ENCODE measurements around the gene RACK1.

Gene RACK1

DNA sequence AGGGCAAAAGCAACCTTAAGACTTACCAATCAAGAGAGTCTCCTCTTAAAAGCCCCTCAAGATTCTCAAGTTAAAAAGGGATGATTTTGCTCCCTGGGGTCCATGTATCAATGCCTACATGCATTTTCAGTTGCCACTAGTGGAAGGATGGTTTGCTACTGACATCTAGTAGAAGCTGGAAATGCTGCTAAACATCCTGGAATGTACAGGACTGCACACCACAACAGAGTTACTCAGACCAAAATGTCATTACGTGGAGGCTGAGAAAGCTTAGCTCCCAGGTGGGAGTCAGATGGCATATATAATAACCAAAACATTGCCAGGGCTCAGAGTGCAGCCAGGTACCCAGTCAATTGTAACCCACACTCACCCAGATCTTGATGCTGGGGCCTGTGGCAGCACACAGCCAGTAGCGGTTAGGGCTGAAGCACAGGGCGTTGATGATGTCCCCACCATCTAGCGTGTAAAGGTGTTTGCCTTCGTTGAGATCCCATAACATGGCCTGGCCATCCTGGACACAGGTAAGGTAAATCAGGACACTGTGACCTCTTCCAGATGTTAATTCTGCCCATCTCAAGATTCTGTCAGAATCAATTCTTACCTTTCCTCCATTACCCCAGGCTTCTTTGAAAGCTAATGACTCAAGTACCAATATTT, 5.8 kb downstream of the RACK1 start:
- Histone ChIP-seq H3K27ac (replicated peaks) (no peak overlapping the region), H3K27me3 (ENCODE audit: insufficient read depth, poor library complexity, severe bottlenecking) (no peaks in the 10 kb centered on the region), H3K4me3 (replicated peaks; ENCODE audit: insufficient read depth, low read length) (no peak overlapping the region)
- no peak for DNase-seq (ENCODE audit: low read depth in 1 of 2, low spot score in 1 of 2)
- TF ChIP-seq, protein P1, sequence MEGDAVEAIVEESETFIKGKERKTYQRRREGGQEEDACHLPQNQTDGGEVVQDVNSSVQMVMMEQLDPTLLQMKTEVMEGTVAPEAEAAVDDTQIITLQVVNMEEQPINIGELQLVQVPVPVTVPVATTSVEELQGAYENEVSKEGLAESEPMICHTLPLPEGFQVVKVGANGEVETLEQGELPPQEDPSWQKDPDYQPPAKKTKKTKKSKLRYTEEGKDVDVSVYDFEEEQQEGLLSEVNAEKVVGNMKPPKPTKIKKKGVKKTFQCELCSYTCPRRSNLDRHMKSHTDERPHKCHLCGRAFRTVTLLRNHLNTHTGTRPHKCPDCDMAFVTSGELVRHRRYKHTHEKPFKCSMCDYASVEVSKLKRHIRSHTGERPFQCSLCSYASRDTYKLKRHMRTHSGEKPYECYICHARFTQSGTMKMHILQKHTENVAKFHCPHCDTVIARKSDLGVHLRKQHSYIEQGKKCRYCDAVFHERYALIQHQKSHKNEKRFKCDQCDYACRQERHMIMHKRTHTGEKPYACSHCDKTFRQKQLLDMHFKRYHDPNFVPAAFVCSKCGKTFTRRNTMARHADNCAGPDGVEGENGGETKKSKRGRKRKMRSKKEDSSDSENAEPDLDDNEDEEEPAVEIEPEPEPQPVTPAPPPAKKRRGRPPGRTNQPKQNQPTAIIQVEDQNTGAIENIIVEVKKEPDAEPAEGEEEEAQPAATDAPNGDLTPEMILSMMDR (IDR thresholded peaks at IDR 0.05; ENCODE audit: insufficient read depth, low read length): no peak
- no peak for TF ChIP-seq GABPA (IDR thresholded peaks at IDR 0.05; ENCODE audit: low read depth)

DNA sequence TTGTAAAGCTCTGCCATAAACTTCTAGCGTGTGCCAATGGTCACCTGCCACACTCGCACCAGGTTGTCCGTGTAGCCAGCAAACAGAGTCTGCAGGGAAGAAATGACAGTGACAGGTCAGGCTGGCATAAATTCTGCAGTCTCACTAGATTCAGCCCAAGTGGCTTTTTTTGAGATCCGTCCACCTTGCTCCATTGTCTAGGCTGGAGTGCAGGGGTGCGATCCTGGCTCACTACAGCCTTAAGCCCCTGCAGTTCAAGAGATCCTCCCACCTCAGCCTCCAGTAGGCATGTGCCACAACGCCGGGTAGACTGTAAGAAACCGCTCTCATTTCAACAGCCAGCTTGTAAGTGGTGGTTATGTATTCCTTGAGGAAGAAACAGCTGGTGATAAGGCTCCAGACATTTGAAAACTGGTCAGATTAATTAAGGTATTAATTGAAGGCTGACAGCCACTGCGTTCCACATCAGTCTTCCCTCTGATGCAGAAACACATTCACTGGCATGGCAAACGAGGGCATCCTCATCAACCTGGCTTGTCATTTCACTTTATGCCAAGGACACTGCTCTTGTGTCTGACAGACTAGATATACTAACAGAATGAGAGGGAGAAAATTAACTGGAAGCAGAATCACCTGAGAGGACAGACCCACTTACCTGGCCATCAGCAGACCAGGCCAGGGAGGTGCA, 6.6 kb downstream of the RACK1 start:
- TF ChIP-seq SPI1 (IDR thresholded peaks at IDR 0.05; ENCODE audit: borderline replicate concordance, low read depth): no peak
- no peak; the same call in 1 of the 2 replicates for TF ChIP-seq POLR2AphosphoS5 (IDR thresholded peaks at IDR 0.05; ENCODE audit: low read depth)
- DNase-seq (ENCODE audit: low read depth in 1 of 2, low spot score in 1 of 2): no peak
- Histone ChIP-seq H3K4me3 (replicated peaks; ENCODE audit: insufficient read depth, low read length) (no peak overlapping the region), H3K27ac (replicated peaks) (no peak overlapping the region), H3K27me3 (ENCODE audit: insufficient read depth, poor library complexity, severe bottlenecking) (no peaks in the 10 kb centered on the region)

DNA sequence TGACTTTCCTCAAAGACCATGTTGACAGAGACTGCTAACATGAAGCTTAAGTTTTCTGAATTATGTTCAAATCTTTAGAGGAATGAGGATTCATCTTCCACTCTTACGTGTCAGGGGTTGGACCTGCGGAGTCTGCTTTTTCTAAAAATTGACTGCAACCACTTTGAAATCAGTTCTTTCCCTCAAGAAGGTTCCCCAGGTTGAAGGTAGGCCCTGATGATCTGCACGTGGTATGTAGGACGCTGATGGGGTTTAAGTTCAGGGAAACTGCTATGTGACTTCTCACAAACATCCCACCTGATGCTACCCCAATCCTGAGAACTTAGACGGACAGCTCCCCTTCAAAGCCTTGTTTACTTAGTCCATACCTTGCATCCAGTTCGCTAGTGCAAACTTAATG, 7.2 kb downstream of the RACK1 start:
- Histone ChIP-seq H3K27me3 (ENCODE audit: insufficient read depth, poor library complexity, severe bottlenecking) (no peaks in the 10 kb centered on the region), H3K27ac (replicated peaks) (no peak overlapping the region; the same call in 1 of the 2 replicates), H3K4me3 (replicated peaks; ENCODE audit: insufficient read depth, low read length) (no peak overlapping the region)
- DNase-seq (ENCODE audit: low read depth in 1 of 2, low spot score in 1 of 2): no peak
- no peak for TF ChIP-seq GABPA (IDR thresholded peaks at IDR 0.05; ENCODE audit: low read depth)

DNA sequence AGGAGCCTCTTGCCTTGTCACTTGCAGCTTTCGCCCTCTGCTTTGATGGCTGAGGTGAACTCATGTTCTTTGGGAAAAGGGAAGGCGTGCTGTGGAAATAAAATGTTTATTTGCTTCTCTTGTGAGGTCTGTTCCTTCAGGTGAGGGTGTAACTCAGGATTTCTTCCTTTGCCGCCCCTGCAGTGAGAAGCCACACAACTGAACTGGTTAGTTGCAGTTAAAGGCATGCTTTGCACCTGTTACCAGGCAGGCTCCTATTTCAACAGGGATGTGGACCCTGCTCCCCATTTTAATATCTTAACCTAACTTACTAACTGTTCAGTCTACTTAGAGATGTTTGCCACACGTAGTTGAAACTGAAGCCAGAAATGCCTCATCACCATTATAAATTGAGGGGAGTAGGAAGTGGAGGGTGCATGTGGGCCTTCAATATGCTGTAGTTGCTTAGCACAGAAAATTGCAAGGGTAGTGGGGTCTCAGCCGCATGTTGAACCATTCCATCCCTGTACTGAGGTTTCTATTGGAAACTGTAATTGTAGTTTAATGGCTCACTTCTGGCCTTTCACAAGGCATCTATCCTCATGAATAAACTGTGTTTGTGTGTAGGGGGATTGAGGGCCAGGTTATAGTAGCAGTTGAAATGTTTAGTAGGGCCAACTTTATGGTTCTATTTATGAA, 7.9 kb downstream of the RACK1 start:
- no peak overlapping the region for H3K4me3 ChIP-seq (replicated peaks; ENCODE audit: insufficient read depth, low read length)
- TF ChIP-seq SPI1 (IDR thresholded peaks at IDR 0.05; ENCODE audit: borderline replicate concordance, low read depth) (no peak), POLR2AphosphoS5 (IDR thresholded peaks at IDR 0.05; ENCODE audit: low read depth) (peak; percentile 90), GABPA (IDR thresholded peaks at IDR 0.05; ENCODE audit: low read depth) (no peak)
- TF ChIP-seq, protein P1 (IDR thresholded peaks at IDR 0.05; ENCODE audit: insufficient read depth, low read length): no peak
- H3K27ac ChIP-seq (replicated peaks): peak overlapping the region; percentile 15
- DNase-seq (ENCODE audit: low read depth in 1 of 2, low spot score in 1 of 2): no peak
- H3K27me3 ChIP-seq (ENCODE audit: insufficient read depth, poor library complexity, severe bottlenecking): no peaks in the 10 kb centered on the region

DNA sequence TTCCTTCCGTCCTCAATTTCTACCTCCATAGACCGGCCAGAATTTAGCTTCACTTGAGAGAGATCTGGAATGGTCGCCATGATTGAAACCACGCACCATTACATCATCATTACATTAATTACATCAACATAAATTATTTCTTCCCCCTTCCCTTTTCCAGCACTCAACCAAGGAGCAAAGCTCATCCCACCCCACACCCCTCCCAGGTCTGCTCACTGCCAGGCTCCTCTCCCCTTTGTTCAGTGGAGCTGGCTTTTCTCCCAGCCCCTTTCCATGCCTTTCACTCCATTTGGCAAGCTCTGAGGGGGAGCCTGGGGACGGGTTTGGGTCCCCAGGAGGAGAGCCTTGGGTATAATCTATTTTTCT, 8.4 kb downstream of the RACK1 start:
- no peaks in the 10 kb centered on the region for H3K27me3 ChIP-seq (ENCODE audit: insufficient read depth, poor library complexity, severe bottlenecking)
- peak overlapping the region; percentile 15; the same call in 1 of the 2 replicates for H3K27ac ChIP-seq (replicated peaks)
- TF ChIP-seq SPI1 (IDR thresholded peaks at IDR 0.05; ENCODE audit: borderline replicate concordance, low read depth): no peak
- TF ChIP-seq, protein P1 (IDR thresholded peaks at IDR 0.05; ENCODE audit: insufficient read depth, low read length): no peak
- TF ChIP-seq, protein P2, sequence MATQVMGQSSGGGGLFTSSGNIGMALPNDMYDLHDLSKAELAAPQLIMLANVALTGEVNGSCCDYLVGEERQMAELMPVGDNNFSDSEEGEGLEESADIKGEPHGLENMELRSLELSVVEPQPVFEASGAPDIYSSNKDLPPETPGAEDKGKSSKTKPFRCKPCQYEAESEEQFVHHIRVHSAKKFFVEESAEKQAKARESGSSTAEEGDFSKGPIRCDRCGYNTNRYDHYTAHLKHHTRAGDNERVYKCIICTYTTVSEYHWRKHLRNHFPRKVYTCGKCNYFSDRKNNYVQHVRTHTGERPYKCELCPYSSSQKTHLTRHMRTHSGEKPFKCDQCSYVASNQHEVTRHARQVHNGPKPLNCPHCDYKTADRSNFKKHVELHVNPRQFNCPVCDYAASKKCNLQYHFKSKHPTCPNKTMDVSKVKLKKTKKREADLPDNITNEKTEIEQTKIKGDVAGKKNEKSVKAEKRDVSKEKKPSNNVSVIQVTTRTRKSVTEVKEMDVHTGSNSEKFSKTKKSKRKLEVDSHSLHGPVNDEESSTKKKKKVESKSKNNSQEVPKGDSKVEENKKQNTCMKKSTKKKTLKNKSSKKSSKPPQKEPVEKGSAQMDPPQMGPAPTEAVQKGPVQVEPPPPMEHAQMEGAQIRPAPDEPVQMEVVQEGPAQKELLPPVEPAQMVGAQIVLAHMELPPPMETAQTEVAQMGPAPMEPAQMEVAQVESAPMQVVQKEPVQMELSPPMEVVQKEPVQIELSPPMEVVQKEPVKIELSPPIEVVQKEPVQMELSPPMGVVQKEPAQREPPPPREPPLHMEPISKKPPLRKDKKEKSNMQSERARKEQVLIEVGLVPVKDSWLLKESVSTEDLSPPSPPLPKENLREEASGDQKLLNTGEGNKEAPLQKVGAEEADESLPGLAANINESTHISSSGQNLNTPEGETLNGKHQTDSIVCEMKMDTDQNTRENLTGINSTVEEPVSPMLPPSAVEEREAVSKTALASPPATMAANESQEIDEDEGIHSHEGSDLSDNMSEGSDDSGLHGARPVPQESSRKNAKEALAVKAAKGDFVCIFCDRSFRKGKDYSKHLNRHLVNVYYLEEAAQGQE (IDR thresholded peaks at IDR 0.05; ENCODE audit: insufficient replicate concordance, low read depth): no peak
- no peak for TF ChIP-seq GABPA (IDR thresholded peaks at IDR 0.05; ENCODE audit: low read depth)
- no peak; the same call in 1 of the 2 replicates for TF ChIP-seq POLR2AphosphoS5 (IDR thresholded peaks at IDR 0.05; ENCODE audit: low read depth)
- no peak overlapping the region for H3K4me3 ChIP-seq (replicated peaks; ENCODE audit: insufficient read depth, low read length)
- no peak for DNase-seq (ENCODE audit: low read depth in 1 of 2, low spot score in 1 of 2)
